IPS-15b (cell line): ENCODE measurements around the gene ZNF143.

Experiments used
- H3K27me3 ChIP-seq: one replicate; pipeline ENCODE4 v1.6.1; 2013; ENCODE audit warnings: low read length; ENCODE audit not compliant: control insufficient read depth, insufficient read depth
- H3K36me3 ChIP-seq: one replicate; pipeline ENCODE4 v1.6.1; 2013; ENCODE audit warnings: low read length; ENCODE audit not compliant: control insufficient read depth, insufficient read depth
- H3K4me1 ChIP-seq: one replicate; pipeline ENCODE4 v1.6.1; 2013; ENCODE audit warnings: mild to moderate bottlenecking, low read length; ENCODE audit not compliant: control insufficient read depth, insufficient read depth
- H3K4me3 ChIP-seq: one replicate; pipeline ENCODE4 v1.5.1; 2013; ENCODE audit warnings: low read depth, low read length
- H3K9ac ChIP-seq: one replicate; pipeline ENCODE4 v1.6.1; 2013; ENCODE audit warnings: low read depth, mild to moderate bottlenecking, low read length
- H3K9me3 ChIP-seq: one replicate; pipeline ENCODE4 v1.6.1; 2013; ENCODE audit warnings: mild to moderate bottlenecking, low read length; ENCODE audit not compliant: control insufficient read depth, insufficient read depth

ZNF143 gene

DNA sequence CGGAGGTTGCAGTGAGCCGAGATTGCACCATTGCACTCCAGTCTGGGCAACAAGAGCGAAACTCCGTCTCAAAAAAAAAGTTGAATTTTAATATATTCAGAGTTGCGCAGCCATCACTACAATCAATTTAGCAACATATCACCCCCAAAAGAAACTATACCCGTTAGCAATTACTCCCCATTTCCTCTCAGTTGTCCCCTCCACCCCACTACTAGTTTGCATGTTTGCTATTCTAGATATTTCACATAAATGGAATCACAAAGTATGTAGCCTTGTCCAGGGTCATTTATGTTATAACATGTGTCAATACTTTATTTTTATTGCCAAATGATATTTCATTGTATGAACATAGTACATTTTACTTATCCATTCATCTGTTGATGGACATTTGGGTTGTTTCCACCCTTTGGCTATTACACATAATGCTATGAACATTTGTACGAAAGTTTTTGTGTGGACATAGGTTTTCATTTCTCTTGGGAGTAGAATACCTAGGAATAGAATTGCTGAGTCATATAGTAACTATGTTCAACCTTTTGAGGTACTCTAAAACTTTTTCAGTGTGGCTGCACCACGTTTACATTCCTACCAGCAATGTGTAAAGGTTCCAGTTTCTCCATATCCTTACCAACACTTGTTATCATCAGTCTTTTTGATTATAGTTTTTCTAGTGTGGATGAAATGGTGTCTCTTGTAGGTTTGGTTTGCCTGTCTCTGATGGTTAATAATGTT is 2.2 kb downstream of the ZNF143 start:
- Histone ChIP-seq H3K27me3 (no peaks in the 10 kb centered on the region), H3K9ac (no peak overlapping the region), H3K9me3 (no peaks in the 10 kb centered on the region), H3K4me1 (no peaks in the 10 kb centered on the region), H3K36me3 (no peaks in the 10 kb centered on the region), H3K4me3 (no peak overlapping the region)

- no peaks in the 10 kb centered on the region for H3K27me3 ChIP-seq
- H3K4me3 ChIP-seq, result no peak overlapping the region
- H3K4me1 ChIP-seq, result no peaks in the 10 kb centered on the region
- no peaks in the 10 kb centered on the region for H3K9me3 ChIP-seq
- no peaks in the 10 kb centered on the region for H3K36me3 ChIP-seq
- H3K9ac ChIP-seq, result no peak overlapping the region
These were observed 10.0 kb downstream of the ZNF143 start for GRCh38 chr11:9470765-9471164.

- Histone ChIP-seq H3K4me3 (no peak overlapping the region), H3K9ac (no peak overlapping the region), H3K27me3 (no peaks in the 10 kb centered on the region), H3K9me3 (no peaks in the 10 kb centered on the region), H3K4me1 (no peaks in the 10 kb centered on the region), H3K36me3 (peaks cover 2% of the 10 kb centered on the region)
These were observed 12.6 kb downstream of the ZNF143 start for GRCh38 chr11:9473408-9473807.

- H3K27me3 ChIP-seq, result no peaks in the 10 kb centered on the region
- no peak overlapping the region for H3K9ac ChIP-seq
- peaks cover 17% of the 10 kb centered on the region for H3K36me3 ChIP-seq
- no peaks in the 10 kb centered on the region for H3K4me1 ChIP-seq
- no peaks in the 10 kb centered on the region for H3K9me3 ChIP-seq
- H3K4me3 ChIP-seq, result no peak overlapping the region
These were observed 19.1 kb downstream of the ZNF143 start for GRCh38 chr11:9479899-9480298.

GRCh38 chr11:9489080-9489765 is 28.4 kb downstream of the ZNF143 start:
- Histone ChIP-seq H3K4me1 (no peaks in the 10 kb centered on the region), H3K9me3 (no peaks in the 10 kb centered on the region), H3K9ac (no peak overlapping the region), H3K4me3 (no peak overlapping the region), H3K36me3 (peaks cover 6% of the 10 kb centered on the region), H3K27me3 (no peaks in the 10 kb centered on the region)

GRCh38 chr11:9490376-9490775 is 29.6 kb downstream of the ZNF143 start:
- Histone ChIP-seq H3K9ac (no peak overlapping the region), H3K4me3 (no peak overlapping the region), H3K4me1 (no peaks in the 10 kb centered on the region), H3K9me3 (no peaks in the 10 kb centered on the region), H3K27me3 (no peaks in the 10 kb centered on the region), H3K36me3 (peaks cover 6% of the 10 kb centered on the region)

- Histone ChIP-seq H3K27me3 (no peaks in the 10 kb centered on the region), H3K4me3 (no peak overlapping the region), H3K9me3 (no peaks in the 10 kb centered on the region), H3K4me1 (no peaks in the 10 kb centered on the region), H3K36me3 (peaks cover 16% of the 10 kb centered on the region), H3K9ac (no peak overlapping the region)
These were observed 32.7 kb downstream of the ZNF143 start for GRCh38 chr11:9493492-9493891.

GRCh38 chr11:9494316-9494715 is 33.5 kb downstream of the ZNF143 start:
- no peak overlapping the region for H3K4me3 ChIP-seq
- H3K9me3 ChIP-seq, result no peaks in the 10 kb centered on the region
- H3K27me3 ChIP-seq, result no peaks in the 10 kb centered on the region
- H3K9ac ChIP-seq, result no peak overlapping the region
- no peaks in the 10 kb centered on the region for H3K4me1 ChIP-seq
- H3K36me3 ChIP-seq, result peaks cover 16% of the 10 kb centered on the region

DNA sequence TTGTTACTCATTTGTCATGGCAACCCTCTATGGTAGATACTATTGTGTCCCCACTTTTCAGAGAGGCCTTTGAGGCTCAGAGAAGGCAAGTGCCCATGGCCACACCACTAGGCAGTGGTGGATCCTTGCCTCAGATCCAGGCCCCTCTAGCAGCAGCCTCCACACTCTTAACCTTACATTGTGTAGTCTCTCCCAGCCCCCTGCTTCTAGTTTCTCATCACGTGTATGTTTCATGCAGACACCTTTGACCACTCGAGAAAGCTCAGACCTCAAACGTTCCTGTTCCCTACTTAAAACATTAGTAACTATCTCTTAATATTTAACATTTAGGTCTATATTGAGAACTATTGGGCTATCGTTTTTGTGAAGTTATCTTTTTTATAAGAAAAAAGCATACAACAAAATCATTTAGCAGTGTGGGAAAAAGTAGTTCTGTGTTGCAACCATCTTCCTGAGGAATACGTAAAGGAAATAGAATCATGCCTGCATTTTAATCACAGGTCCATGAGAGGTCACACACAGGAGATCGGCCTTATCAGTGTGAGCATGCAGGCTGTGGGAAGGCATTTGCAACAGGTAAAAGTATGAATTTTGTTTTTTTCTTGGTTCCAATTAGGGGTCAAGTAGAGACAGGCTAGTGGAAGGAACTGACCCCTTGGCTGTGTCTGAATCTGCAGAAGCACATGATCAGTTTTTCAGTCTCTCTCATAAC is 35.1 kb downstream of the ZNF143 start:
- Histone ChIP-seq H3K4me1 (no peaks in the 10 kb centered on the region), H3K36me3 (peaks cover 16% of the 10 kb centered on the region), H3K9me3 (no peaks in the 10 kb centered on the region), H3K4me3 (no peak overlapping the region), H3K27me3 (no peaks in the 10 kb centered on the region), H3K9ac (no peak overlapping the region)

- H3K36me3 ChIP-seq, result peaks cover 24% of the 10 kb centered on the region
- no peak overlapping the region for H3K4me3 ChIP-seq
- H3K27me3 ChIP-seq, result no peaks in the 10 kb centered on the region
- H3K9ac ChIP-seq, result no peak overlapping the region
- no peaks in the 10 kb centered on the region for H3K9me3 ChIP-seq
- H3K4me1 ChIP-seq, result no peaks in the 10 kb centered on the region
These were observed 37.8 kb downstream of the ZNF143 start for GRCh38 chr11:9498457-9499078.

DNA sequence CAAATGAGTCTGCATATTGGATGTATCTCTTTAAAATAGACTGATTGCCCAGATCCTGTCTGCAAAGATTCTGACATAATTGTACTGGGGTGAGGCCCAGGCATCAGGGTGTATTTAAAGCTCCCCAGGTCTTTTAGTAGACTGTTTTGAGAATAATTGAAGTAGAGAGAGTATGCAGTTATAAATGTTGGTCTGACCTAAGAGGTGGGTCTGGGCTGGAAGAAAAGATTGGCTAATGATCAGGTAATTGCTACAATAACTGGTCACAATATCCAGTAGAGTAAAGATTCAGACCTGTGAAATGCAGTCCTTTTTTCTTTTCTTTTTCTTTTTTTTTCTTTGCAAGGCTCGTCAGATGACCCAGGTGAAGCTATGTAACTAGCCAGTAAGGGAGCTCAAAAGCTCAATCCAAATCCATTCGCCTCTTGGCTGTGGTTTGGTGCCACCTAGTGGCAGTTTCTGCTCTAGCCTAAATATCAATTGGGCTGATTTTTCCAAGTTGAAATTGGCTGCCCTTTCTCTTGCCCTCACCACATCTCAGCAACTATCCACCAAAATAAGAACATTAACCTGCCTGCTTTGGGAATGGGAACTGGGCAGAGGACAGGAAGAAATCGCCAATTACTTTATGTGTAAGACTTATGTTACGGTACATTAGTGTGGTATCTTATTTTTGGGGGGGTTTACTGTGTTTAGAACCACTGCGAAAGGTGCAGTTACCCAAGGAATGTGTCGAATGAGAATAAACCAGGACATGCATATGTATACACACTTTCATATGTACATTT is 45.9 kb downstream of the ZNF143 start:
- H3K9me3 ChIP-seq, result no peaks in the 10 kb centered on the region
- H3K9ac ChIP-seq, result no peak overlapping the region

More for the DNA sequence above, 45.9 kb downstream of the ZNF143 start:
- H3K4me1 ChIP-seq, result peaks cover 13% of the 10 kb centered on the region
- no peak overlapping the region for H3K4me3 ChIP-seq
- no peaks in the 10 kb centered on the region for H3K27me3 ChIP-seq
- H3K36me3 ChIP-seq, result peaks cover 4% of the 10 kb centered on the region
